HFF-Myc (cell line): ENCODE data around the gene PI4KA.

ENCODE experiments used
- DNase-seq: peaks from one replicate; pipeline ENCODE4 v3.0.0-alpha.2; 2011; ENCODE audit warnings: low read depth; ENCODE audit errors: extremely low read depth
- H3K4me3 ChIP-seq: replicated peaks from 2 replicates; pipeline ENCODE4 v1.5.1; 2011; ENCODE audit warnings: low read depth, mild to moderate bottlenecking, control low read depth, low read length
- TF ChIP-seq, protein P1 (sequence below): IDR thresholded peaks from 2 replicates; pipeline ENCODE4 v1.5.1; 2012; ENCODE audit warnings: mild to moderate bottlenecking, low read depth, low read length, control low read depth; ENCODE audit errors: missing control alignments

The PI4KA gene

DNA sequence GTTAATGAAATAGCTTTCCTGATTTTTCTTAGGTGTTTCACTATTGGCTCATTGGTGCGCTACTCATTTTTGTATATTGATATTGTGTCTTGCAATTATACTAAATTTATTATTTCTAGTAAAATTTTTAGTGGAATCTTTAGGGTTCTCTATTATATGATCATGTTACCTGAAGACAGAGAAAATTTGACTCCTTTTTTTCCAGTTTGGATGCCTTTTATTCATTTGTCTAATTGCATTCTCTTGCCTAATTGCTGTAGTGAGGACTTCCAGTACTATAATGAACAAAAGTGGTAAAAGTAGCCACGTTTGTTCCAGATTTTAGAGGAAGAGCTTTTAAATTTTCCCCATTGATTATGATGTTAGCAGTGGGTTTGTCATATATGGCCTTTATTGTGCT lies 198.7 kb downstream of the PI4KA start:
- H3K4me3 ChIP-seq: no peak overlapping the region
- DNase-seq: no peak
- TF ChIP-seq, protein P1, sequence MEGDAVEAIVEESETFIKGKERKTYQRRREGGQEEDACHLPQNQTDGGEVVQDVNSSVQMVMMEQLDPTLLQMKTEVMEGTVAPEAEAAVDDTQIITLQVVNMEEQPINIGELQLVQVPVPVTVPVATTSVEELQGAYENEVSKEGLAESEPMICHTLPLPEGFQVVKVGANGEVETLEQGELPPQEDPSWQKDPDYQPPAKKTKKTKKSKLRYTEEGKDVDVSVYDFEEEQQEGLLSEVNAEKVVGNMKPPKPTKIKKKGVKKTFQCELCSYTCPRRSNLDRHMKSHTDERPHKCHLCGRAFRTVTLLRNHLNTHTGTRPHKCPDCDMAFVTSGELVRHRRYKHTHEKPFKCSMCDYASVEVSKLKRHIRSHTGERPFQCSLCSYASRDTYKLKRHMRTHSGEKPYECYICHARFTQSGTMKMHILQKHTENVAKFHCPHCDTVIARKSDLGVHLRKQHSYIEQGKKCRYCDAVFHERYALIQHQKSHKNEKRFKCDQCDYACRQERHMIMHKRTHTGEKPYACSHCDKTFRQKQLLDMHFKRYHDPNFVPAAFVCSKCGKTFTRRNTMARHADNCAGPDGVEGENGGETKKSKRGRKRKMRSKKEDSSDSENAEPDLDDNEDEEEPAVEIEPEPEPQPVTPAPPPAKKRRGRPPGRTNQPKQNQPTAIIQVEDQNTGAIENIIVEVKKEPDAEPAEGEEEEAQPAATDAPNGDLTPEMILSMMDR: no peak

DNA sequence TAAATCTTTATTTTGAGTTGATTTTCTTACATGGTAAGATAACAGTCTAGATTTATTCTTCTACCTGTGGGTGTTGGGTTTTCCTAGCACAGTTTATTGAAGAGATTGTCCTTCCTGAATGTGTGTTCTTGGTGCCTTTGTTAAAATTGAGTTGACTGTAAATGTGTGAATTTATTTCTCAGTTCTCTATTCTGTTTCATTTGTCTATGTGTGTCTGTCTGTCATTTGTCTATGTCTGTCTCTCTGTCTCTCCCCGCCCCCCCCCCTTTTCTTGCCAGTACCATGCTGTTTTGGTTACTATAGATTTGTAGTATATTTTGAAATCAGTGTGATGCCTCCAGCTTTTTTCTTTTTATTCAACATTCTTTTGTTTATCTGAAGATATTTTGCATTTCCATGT lies 199.4 kb downstream of the PI4KA start:
- DNase-seq: no peak
- TF ChIP-seq, protein P1: no peak
- H3K4me3 ChIP-seq: no peak overlapping the region

- H3K4me3 ChIP-seq: no peak overlapping the region
- DNase-seq: no peak
- TF ChIP-seq, protein P1: no peak
These were observed 200.0 kb downstream of the PI4KA start for GRCh38 chr22:20658433-20659222.

- TF ChIP-seq, protein P1: no peak
- no peak overlapping the region for H3K4me3 ChIP-seq
- DNase-seq: no peak
These were observed 200.6 kb downstream of the PI4KA start for GRCh38 chr22:20657963-20658362.
